Gastroesophageal sphincter (tissue), 4 donors: ENCODE results near the gene PRSS3. TPM values are rescaled to one million over a fixed set of nuclear protein-coding genes. Genes with fewer than 3 reads are reported as not detected.
"Not testable (repeated sequence)": the region's sequence is repeated elsewhere in the genome, so short reads cannot be mapped to it uniquely, and the experiment has no call there.

Experiments
- ATAC-seq: fragments of 150-250 bp; one replicate; pipeline ENCODE4 v1.9.1; 2016; ENCODE audit warnings: mild to moderate bottlenecking, moderate library complexity
- H3K27ac ChIP-seq, 4 donors: fragments of 200-600 bp; sonication (generic) in 3 of 4; 1 replicate in 3 of 4; 2 replicates in 1 of 4; pipeline ENCODE4 v1.5.1; 2016 to 2019
- H3K27me3 ChIP-seq: fragments of 200-600 bp; sonication (generic); one replicate; pipeline ENCODE4 v1.5.1; 2019
- H3K36me3 ChIP-seq, 2 donors: fragments of 200-600 bp; sonication (generic); one replicate each; pipeline ENCODE4 v1.5.1; 2019; ENCODE audit warnings: control low read depth in 1 of 2
- H3K4me1 ChIP-seq, 3 donors: fragments of 200-600 bp; sonication (generic); 1 replicate in 2 of 3; 2 replicates in 1 of 3; pipeline ENCODE4 v1.5.1; 2016 to 2019; ENCODE audit warnings: control low read depth in 2 of 3
- H3K4me3 ChIP-seq, 2 donors: fragments of 200-600 bp; sonication (generic); one replicate each; pipeline ENCODE4 v1.5.1; 2019; ENCODE audit warnings: mild to moderate bottlenecking in 1 of 2, moderate library complexity in 1 of 2
- H3K9me3 ChIP-seq, 3 donors: fragments of 200-600 bp; sonication (generic); one replicate each; pipeline ENCODE4 v1.5.1; 2017 to 2019; ENCODE audit warnings: control low read depth in 2 of 3
- EP300 ChIP-seq: sonication (generic); formaldehyde crosslinking; IDR thresholded peaks from one replicate; pipeline ENCODE4 v1.6.1; 2017; ENCODE audit warnings: antibody characterized with exemption, mild to moderate bottlenecking
- POLR2A ChIP-seq, 2 donors: fragments of 450-650 bp; IDR thresholded peaks; one replicate each; pipeline ENCODE4 v1.6.1; 2017; ENCODE audit warnings: antibody characterized with exemption in 2 of 2, mild to moderate bottlenecking in 2 of 2, moderate library complexity in 1 of 2
- POLR2AphosphoS5 ChIP-seq: sonication (generic); formaldehyde crosslinking; IDR thresholded peaks from one replicate; pipeline ENCODE4 v1.6.1; 2017; ENCODE audit warnings: antibody characterized with exemption
- WGBS, 2 donors: methylation state at CpG; one replicate each; pipeline ENCODE4 v1.1.5; 2018; ENCODE audit warnings: low coverage in 1 of 2; 5-methylcytosine and 5-hydroxymethylcytosine counted together
- total RNA-seq, 4 donors: library from RNA; depleted of rRNA; stranded (reverse); fragments of >200 nt; gene quantifications; one replicate each; pipeline ENCODE4 v1.1.0, GENCODE V29; 2016
- TF ChIP-seq, protein P1 (sequence below), 4 experiments: fragments of 200-600 bp in 2 of 4; fragments of 450-650 bp in 2 of 4; sonication (generic) in 1 of 4; IDR thresholded peaks; one replicate each; pipeline ENCODE4 v1.5.1; 2017 to 2019; ENCODE audit warnings: antibody characterized with exemption in 4 of 4, mild to moderate bottlenecking in 2 of 4, moderate library complexity in 2 of 4

Gene PRSS3
- total RNA-seq, 4 donors from 2014 or later = 1.2 to 3.6 (median 2.2) TPM; not detected in 1

DNA sequence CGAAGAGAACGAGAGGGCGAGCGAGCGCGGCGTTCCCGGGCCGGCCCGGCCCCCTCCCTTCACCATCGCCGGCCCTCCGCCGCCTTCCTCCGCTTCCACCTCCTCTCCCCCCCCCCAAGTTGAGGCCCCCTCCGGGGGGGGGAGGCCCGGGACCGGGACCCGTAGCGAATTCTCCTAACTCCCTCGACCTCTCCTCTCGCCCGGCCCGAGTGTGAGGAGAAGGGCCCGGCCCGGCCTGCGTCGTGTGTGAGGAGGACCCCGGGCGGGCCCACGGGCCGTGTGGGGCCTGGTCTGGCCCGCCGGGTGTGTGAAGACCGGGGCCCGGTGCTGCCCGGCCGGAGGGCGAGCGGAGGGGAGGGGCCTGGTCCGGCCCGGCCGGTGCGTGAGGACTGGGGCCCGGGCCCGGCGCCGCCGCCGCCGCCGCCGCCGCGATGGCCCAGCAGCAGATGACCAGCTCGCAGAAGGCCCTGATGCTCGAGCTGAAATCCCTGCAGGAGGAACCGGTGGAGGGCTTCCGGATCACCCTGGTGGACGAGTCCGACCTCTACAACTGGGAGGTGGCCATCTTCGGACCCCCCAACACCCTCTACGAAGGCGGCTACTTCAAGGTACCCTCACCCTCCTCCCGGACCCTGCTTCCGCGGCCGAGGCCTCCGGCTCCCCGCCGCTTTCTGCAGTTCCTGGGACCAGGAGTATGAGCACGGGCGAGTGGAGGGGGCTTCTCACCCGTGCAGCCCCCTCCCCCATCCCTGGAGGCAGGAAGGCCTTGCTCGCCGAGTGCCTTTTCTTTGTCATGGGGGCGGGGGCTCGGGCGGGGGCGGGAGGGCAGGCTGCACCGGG, 22.2 kb downstream of the PRSS3 start:
- Histone ChIP-seq H3K27ac (peak overlapping the region; percentile 95 to 99 (median 98)), H3K36me3 (no peaks in the 10 kb centered on the region), H3K9me3 (no peaks in the 10 kb centered on the region), H3K4me3 (peak overlapping the region; percentile 80 to 97), H3K4me1 (peaks cover 10 to 74% (median 34%) of the 10 kb centered on the region in 3 donors), H3K27me3 (no peaks in the 10 kb centered on the region)
- WGBS, 2 donors = 0% methylated on average over 11 of the region's 81 CpGs; no CpG with 5 or more reads in 1 of the 2 donors
- TF ChIP-seq, protein P1, sequence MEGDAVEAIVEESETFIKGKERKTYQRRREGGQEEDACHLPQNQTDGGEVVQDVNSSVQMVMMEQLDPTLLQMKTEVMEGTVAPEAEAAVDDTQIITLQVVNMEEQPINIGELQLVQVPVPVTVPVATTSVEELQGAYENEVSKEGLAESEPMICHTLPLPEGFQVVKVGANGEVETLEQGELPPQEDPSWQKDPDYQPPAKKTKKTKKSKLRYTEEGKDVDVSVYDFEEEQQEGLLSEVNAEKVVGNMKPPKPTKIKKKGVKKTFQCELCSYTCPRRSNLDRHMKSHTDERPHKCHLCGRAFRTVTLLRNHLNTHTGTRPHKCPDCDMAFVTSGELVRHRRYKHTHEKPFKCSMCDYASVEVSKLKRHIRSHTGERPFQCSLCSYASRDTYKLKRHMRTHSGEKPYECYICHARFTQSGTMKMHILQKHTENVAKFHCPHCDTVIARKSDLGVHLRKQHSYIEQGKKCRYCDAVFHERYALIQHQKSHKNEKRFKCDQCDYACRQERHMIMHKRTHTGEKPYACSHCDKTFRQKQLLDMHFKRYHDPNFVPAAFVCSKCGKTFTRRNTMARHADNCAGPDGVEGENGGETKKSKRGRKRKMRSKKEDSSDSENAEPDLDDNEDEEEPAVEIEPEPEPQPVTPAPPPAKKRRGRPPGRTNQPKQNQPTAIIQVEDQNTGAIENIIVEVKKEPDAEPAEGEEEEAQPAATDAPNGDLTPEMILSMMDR (IDR thresholded peaks at IDR 0.05) = peak in 3 of 4 experiments; percentile 26 to 48 (median 27)
- TF ChIP-seq POLR2A (IDR thresholded peaks at IDR 0.05) (peak; percentile 18 to 36), EP300 (no peak), POLR2AphosphoS5 (no peak)
- peak; percentile 39 for ATAC-seq

DNA sequence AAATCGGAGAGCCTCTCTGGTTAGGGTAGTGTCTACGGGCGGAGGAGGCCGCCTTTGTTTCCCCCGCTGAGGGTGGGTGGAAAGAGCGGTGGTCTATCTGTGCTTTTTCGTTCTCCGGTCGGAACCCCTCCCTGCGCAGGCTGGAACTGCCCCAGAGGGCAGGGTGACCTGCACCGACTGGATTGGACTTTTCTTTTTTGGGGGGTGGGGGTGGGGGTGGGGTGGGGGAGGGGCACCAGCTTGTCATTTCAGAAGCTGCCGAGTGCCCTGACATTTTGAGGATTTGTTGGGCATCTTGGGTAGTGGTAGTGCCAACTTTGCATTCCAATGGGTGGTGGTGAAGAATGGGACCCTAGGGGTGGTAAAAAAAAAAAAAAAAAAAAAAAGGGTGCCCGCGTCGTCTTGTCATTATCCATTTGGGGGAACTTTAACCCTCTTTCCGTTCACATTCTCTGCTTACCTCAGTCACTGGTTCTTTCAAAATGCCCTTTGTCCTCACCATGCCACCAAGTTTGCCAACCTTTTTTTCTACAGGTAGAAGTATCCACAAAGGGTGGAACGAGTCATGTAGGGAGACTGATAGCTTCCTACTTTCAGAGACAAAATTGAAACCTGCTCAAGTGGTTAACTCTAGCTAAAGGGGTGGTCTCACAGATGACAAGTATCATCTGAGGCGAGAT, 22.9 kb downstream of the PRSS3 start:
- no peaks in the 10 kb centered on the region for H3K27me3 ChIP-seq
- no peak for ATAC-seq
- WGBS, 2 donors = 0% methylated on average over 6 to 7 of the region's 18 CpGs

DNA sequence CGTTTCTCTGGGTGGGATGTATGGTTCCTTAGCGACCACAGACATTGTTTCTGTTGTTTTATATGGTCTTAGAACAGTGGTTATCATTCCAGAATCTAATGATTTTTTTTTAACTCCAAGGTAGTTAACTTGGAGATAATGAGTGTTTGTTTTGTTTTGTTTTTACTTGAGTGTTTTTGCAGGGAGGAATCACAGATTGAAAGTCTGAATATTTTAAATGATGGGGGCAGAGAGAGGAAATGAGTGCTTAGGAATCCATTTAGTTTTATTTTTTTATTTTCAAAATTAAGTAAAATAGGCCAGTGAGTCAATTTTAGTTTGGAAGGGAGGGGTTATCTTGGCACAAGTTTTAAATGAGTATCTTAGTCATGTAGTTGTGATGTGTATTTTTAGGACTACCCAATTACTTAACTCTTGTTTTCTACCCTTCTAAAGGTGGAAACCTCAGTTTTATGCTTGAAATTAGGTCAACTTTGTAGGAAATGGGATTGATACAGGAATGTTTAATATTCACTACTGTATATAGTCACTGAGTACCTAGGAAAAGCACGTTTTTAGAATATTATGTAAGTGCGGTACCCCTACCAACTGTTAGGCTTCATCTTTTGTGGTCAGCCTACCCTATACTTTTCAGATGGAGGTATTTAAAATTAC, 23.6 kb downstream of the PRSS3 start:
- H3K27me3 ChIP-seq = no peaks in the 10 kb centered on the region
- no peak for TF ChIP-seq EP300
- TF ChIP-seq, protein P1 (IDR thresholded peaks at IDR 0.05) = no peak
- TF ChIP-seq POLR2A (IDR thresholded peaks at IDR 0.05) = no peak
- TF ChIP-seq POLR2AphosphoS5 = no peak
- 10 to 16% methylated on average over 4 of the region's 4 CpGs for WGBS, 2 donors
- H3K4me1 ChIP-seq = peaks cover 8 to 79% (median 36%) of the 10 kb centered on the region in 3 donors
- peak overlapping the region; percentile 95 to 99 (median 98) for H3K27ac ChIP-seq
- H3K4me3 ChIP-seq = peak overlapping the region; percentile 80 to 97
- no peaks in the 10 kb centered on the region for H3K36me3 ChIP-seq
- no peak for ATAC-seq
- no peaks in the 10 kb centered on the region for H3K9me3 ChIP-seq

More for the DNA sequence above, 22.9 kb downstream of the PRSS3 start:
- H3K27ac ChIP-seq = peak overlapping the region; percentile 95 to 99 (median 98)
- H3K4me1 ChIP-seq = peaks cover 10 to 79% (median 36%) of the 10 kb centered on the region in 3 donors
- TF ChIP-seq POLR2AphosphoS5 = peak; percentile 15
- TF ChIP-seq POLR2A (IDR thresholded peaks at IDR 0.05) = no peak
- no peaks in the 10 kb centered on the region for H3K36me3 ChIP-seq
- H3K4me3 ChIP-seq = peak overlapping the region; percentile 80 to 97
- no peaks in the 10 kb centered on the region for H3K9me3 ChIP-seq

DNA sequence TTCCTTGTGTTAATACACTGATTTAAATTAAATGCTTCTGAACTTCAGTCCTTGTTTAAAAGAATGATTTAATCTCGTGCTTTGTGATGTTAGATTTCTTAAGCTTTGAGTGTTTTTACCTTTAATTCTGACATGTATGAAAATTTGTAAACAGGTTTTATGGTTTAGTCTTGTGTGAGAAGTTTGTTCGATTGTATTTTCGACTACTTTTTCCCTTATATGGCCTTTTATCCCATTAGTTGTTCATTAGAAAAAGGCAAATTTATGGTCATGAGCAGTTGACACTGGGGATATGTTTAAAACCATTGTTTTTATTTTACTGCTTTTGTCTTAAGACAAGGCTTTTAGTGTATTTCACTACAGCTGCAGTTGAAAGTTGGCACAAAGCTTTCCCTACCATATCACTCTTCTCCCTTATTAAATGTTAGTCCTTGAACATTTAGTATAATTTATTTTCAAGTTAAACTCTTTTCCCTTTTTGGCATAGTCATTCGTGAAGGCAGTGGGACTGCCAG, 24.9 kb downstream of the PRSS3 start:
- WGBS, 2 donors = 33 to 34% methylated on average over 4 of the region's 4 CpGs
- TF ChIP-seq, protein P1 (IDR thresholded peaks at IDR 0.05) = no peak
- TF ChIP-seq EP300 (no peak), POLR2A (IDR thresholded peaks at IDR 0.05) (no peak), POLR2AphosphoS5 (no peak)
- H3K4me1 ChIP-seq = peaks cover 3 to 77% (median 29%) of the 10 kb centered on the region in 3 donors

DNA sequence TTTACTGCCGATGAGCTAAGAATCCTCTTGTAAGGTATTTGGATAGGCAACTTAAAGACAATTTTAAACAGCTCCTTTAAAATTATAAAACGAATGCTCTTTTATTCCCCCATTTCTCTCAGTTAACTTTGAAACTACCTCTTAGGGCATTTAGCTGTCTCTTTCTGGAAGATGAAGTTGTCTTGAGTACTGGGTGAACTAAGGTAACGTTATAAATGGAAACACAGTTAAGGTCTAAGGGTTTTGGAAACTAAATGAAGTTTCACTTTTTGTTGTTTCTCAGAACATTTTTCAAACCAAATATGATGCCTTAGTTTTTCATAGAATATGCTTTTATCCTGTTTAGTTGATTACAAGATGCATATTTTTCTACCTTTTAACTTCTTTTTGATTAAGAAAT, 28.4 kb downstream of the PRSS3 start:
- H3K36me3 ChIP-seq = no peaks in the 10 kb centered on the region
- H3K9me3 ChIP-seq = no peaks in the 10 kb centered on the region
- no peak overlapping the region for H3K4me3 ChIP-seq
- H3K27me3 ChIP-seq = no peaks in the 10 kb centered on the region
- H3K27ac ChIP-seq = peak overlapping the region in 1 of 4 donors; percentile 32
- WGBS, 2 donors = 39 to 43% methylated on average over 3 of the region's 3 CpGs
- no peak for ATAC-seq
- peaks cover 3 to 79% (median 19%) of the 10 kb centered on the region in 3 donors for H3K4me1 ChIP-seq
- TF ChIP-seq POLR2AphosphoS5 = no peak
- TF ChIP-seq EP300 = no peak
- TF ChIP-seq, protein P1 (IDR thresholded peaks at IDR 0.05) = no peak
- TF ChIP-seq POLR2A (IDR thresholded peaks at IDR 0.05) = no peak

More for the DNA sequence above, 24.9 kb downstream of the PRSS3 start:
- H3K9me3 ChIP-seq = no peaks in the 10 kb centered on the region
- H3K27ac ChIP-seq = peak overlapping the region in 3 of 4 donors; percentile 8 to 99 (median 99)
- no peaks in the 10 kb centered on the region for H3K27me3 ChIP-seq
- no peaks in the 10 kb centered on the region for H3K36me3 ChIP-seq
- ATAC-seq = no peak
- H3K4me3 ChIP-seq = peak overlapping the region in 1 of 2 donors; percentile 97

DNA sequence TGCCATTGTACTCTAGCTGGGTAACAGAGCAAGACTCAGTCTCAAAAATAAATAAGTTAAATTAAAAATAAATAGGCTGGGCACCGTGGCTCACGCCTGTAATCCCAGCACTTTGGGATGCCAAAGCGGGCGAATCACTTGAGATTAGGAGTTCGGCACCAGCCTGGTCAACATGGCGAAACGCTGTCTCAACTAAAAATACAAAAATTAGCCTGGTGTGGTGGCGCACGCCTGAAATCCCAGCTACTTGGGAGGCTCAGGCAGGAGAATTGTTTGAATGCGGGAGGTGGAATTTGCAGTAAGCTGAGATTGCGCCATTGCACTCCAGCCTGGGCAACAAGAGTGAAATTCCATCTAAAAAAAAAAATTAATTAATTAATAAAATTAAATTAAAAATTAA, 31.9 kb downstream of the PRSS3 start:
- ATAC-seq, H3K27ac ChIP-seq, H3K27me3 ChIP-seq, H3K9me3 ChIP-seq, H3K4me3 ChIP-seq, H3K36me3 ChIP-seq: not testable (repeated sequence)
- WGBS, 2 donors = 96 to 97% methylated on average over 6 to 10 of the region's 11 CpGs
- peaks cover 0 to 71% (median 2%) of the 10 kb centered on the region in 3 donors for H3K4me1 ChIP-seq

DNA sequence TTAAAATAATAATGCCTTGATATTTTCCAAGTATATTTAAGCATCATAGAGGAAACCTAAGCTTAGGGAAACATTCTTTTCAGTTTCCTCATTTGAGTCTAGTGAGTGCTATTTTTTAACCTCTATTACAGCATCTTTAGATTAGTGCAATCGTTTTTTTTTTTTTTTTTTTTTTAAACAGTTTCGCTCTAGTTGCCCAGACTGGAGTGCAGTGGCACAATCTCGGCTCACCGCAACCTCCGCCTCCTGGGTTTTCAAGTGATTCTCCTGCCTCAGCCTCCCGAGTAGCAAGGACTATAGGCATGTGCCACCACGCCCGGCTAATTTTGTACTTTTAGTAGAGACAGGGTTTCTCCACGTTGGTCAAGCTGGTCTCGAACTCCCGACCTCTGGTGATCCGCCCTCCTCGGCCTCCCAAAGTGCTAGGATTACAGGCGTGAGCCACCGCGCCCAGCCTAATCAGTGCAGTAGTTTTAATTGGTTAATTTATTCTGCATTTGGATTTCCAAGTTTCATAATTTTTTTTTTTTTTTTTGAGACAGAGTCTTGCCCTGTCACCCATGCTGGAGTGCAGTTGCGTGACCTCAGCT, 34.4 kb downstream of the PRSS3 start:
- H3K4me3 ChIP-seq = not testable (repeated sequence)
- H3K4me1 ChIP-seq = peaks cover 0 to 71% (median 0%) of the 10 kb centered on the region in 3 donors
- WGBS, 2 donors = 93% methylated on average over 10 to 16 of the region's 17 CpGs

More for the DNA sequence above, 34.4 kb downstream of the PRSS3 start:
- not testable (repeated sequence) for H3K27ac ChIP-seq, H3K9me3 ChIP-seq, ATAC-seq, H3K27me3 ChIP-seq, H3K36me3 ChIP-seq
